Neural cell (in vitro differentiated cells): ENCODE results near the gene MACROH2A1.

Experiments used
- EP300 ChIP-seq: fragments of 450-650 bp; conservative IDR thresholded peaks from 2 replicates; pipeline ENCODE4 v1.6.1; 2014; ENCODE audit warnings: antibody characterized with exemption, mild to moderate bottlenecking, moderate library complexity; ENCODE audit not compliant: poor library complexity, severe bottlenecking
- EZH2 ChIP-seq: fragments of 200-600, 300-800 bp; shearing (Covaris generic), sonication (generic); IDR thresholded peaks from 2 replicates; pipeline ENCODE4 v1.6.1; 2014; ENCODE audit warnings: antibody characterized with exemption, low read length, borderline replicate concordance, mild to moderate bottlenecking; ENCODE audit not compliant: insufficient read depth, poor library complexity, severe bottlenecking
- POLR2AphosphoS5 ChIP-seq: IDR thresholded peaks from 2 replicates; pipeline ENCODE4 v1.6.1; 2012
- TF ChIP-seq, protein P1 (sequence below): fragments of 450-650 bp; IDR thresholded peaks from 2 replicates; pipeline ENCODE4 v1.5.1; 2014; ENCODE audit warnings: antibody characterized with exemption, mild to moderate bottlenecking, moderate library complexity; ENCODE audit not compliant: poor library complexity, severe bottlenecking
- TF ChIP-seq, protein P2 (sequence below): IDR thresholded peaks from 2 replicates; pipeline ENCODE4 v1.6.1; 2012; ENCODE audit warnings: borderline replicate concordance

DNA sequence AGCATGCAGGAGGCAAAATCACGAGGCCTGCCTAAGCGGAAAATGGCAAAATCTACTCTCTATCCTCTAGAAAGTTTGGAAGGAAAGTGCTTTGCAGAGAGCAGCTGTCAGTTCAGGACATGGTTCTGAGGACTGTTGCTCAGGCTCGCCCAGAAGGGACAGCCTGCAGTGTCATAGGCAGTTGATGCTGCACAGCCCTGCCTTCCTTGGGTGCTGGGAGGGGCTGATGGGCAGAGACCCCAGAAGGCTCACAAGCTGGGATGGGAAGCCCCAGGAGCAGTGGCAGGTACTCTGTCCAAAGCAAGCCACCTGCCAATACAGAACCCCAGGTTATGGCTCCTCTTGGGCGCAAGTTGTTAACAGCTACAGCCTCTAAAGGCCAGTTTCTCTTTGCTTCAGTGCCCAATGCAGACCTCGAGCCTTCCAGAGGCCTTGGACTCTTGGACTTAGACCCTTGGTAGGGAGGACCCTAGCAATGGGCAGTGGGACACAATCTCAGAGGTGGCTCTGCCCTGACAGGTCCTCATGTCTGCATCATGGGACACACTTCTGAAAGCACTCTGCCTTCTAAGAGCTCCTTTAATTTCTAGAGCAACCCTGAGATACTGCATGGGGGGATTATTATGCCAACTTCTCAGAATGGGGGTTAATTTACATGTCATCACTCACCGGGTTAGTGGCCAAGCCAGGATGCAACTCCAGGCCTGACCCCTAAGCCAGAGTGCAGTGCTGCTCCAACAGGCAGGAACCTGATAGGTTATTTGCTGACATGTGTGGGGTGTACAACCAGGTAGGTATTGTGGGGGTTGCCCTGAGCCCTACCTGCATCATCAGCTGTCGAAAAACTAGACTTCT lies 57.1 kb downstream of the MACROH2A1 start:
- TF ChIP-seq, protein P1, sequence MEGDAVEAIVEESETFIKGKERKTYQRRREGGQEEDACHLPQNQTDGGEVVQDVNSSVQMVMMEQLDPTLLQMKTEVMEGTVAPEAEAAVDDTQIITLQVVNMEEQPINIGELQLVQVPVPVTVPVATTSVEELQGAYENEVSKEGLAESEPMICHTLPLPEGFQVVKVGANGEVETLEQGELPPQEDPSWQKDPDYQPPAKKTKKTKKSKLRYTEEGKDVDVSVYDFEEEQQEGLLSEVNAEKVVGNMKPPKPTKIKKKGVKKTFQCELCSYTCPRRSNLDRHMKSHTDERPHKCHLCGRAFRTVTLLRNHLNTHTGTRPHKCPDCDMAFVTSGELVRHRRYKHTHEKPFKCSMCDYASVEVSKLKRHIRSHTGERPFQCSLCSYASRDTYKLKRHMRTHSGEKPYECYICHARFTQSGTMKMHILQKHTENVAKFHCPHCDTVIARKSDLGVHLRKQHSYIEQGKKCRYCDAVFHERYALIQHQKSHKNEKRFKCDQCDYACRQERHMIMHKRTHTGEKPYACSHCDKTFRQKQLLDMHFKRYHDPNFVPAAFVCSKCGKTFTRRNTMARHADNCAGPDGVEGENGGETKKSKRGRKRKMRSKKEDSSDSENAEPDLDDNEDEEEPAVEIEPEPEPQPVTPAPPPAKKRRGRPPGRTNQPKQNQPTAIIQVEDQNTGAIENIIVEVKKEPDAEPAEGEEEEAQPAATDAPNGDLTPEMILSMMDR = no peak
- TF ChIP-seq, protein P2, sequence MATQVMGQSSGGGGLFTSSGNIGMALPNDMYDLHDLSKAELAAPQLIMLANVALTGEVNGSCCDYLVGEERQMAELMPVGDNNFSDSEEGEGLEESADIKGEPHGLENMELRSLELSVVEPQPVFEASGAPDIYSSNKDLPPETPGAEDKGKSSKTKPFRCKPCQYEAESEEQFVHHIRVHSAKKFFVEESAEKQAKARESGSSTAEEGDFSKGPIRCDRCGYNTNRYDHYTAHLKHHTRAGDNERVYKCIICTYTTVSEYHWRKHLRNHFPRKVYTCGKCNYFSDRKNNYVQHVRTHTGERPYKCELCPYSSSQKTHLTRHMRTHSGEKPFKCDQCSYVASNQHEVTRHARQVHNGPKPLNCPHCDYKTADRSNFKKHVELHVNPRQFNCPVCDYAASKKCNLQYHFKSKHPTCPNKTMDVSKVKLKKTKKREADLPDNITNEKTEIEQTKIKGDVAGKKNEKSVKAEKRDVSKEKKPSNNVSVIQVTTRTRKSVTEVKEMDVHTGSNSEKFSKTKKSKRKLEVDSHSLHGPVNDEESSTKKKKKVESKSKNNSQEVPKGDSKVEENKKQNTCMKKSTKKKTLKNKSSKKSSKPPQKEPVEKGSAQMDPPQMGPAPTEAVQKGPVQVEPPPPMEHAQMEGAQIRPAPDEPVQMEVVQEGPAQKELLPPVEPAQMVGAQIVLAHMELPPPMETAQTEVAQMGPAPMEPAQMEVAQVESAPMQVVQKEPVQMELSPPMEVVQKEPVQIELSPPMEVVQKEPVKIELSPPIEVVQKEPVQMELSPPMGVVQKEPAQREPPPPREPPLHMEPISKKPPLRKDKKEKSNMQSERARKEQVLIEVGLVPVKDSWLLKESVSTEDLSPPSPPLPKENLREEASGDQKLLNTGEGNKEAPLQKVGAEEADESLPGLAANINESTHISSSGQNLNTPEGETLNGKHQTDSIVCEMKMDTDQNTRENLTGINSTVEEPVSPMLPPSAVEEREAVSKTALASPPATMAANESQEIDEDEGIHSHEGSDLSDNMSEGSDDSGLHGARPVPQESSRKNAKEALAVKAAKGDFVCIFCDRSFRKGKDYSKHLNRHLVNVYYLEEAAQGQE = no peak
- no peak for TF ChIP-seq POLR2AphosphoS5
- TF ChIP-seq EZH2 = no peak
- no peak for TF ChIP-seq EP300
